ENCODE data around the gene C19orf38.

DNA sequence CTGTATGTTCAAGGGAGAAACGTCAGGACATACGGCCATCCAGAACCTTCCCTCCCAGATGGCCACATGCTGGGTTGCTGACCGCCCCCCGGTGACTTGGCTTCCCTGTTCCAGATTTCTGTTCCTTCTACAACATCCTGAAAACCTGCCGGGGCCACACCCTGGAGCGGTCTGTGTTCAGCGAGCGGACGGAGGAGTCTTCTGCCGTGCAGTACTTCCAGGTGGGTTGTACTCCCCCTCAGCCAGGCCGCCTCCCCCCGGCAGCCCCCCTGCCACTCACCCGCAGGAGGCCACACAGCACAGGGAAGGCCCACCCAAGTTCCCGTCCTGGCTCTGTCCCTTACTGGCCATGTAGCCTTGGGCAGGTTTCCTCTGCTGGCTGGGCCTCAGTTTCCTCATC lies 59.7 kb downstream of the C19orf38 start:
- no peak for TF ChIP-seq EZH2 (IDR thresholded peaks at IDR 0.05; ENCODE audit: borderline replicate concordance, low read length)
- TF ChIP-seq, protein P1, sequence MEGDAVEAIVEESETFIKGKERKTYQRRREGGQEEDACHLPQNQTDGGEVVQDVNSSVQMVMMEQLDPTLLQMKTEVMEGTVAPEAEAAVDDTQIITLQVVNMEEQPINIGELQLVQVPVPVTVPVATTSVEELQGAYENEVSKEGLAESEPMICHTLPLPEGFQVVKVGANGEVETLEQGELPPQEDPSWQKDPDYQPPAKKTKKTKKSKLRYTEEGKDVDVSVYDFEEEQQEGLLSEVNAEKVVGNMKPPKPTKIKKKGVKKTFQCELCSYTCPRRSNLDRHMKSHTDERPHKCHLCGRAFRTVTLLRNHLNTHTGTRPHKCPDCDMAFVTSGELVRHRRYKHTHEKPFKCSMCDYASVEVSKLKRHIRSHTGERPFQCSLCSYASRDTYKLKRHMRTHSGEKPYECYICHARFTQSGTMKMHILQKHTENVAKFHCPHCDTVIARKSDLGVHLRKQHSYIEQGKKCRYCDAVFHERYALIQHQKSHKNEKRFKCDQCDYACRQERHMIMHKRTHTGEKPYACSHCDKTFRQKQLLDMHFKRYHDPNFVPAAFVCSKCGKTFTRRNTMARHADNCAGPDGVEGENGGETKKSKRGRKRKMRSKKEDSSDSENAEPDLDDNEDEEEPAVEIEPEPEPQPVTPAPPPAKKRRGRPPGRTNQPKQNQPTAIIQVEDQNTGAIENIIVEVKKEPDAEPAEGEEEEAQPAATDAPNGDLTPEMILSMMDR (IDR thresholded peaks at IDR 0.05; ENCODE audit: low read length) = no peak

Measured in OCI-LY1 (cell line).